ENCODE results near the gene NOXO1.

Gene NOXO1

GRCh38 chr16:1990351-1991134 lies 9.3 kb upstream of the NOXO1 start:
- no peak for DNase-seq (ENCODE audit: low read depth, low spot score)
- no peak overlapping the region for H3K4me3 ChIP-seq (ENCODE audit: low read depth, low read length)
- ChIA-PET POLR2A (interaction anchor here (2.3 kb wide), 1 partner anchor 26 kb away, joined by 8 read pairs; the partner anchor contains the start of gene RPS2), CTCF (interaction anchor here (16.4 kb wide), 1 partner anchor 12 kb away, joined by 163 read pairs; no protein-coding TSS in a partner anchor)
- no peak for TF ChIP-seq CTCF (IDR thresholded peaks at IDR 0.05; ENCODE audit: insufficient read depth, low read length, missing control alignments)

DNA sequence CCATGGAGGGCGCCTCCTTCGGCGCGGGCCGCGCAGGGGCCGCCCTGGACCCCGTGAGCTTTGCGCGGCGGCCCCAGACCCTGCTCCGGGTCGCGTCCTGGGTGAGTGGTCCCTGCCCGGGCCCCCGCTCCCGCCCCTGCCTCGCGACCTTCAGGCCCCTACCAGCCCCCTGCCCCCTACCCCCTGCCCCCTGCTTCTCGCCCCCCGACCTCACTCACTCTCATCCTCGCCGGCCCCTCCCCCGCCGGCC lies 8.8 kb upstream of the NOXO1 start:
- no peak for DNase-seq (ENCODE audit: low read depth, low spot score)
- no peak for TF ChIP-seq CTCF (IDR thresholded peaks at IDR 0.05; ENCODE audit: insufficient read depth, low read length, missing control alignments)
- H3K4me3 ChIP-seq (ENCODE audit: low read depth, low read length): no peak overlapping the region; the same call in 1 of the 2 replicates
- ChIA-PET CTCF (interaction anchor here (16.4 kb wide), 1 partner anchor 13 kb away, joined by 163 read pairs; no protein-coding TSS in a partner anchor), POLR2A (interaction anchor here (2.3 kb wide), 1 partner anchor 25 kb away, joined by 8 read pairs; the partner anchor contains the start of gene RPS2)

DNA sequence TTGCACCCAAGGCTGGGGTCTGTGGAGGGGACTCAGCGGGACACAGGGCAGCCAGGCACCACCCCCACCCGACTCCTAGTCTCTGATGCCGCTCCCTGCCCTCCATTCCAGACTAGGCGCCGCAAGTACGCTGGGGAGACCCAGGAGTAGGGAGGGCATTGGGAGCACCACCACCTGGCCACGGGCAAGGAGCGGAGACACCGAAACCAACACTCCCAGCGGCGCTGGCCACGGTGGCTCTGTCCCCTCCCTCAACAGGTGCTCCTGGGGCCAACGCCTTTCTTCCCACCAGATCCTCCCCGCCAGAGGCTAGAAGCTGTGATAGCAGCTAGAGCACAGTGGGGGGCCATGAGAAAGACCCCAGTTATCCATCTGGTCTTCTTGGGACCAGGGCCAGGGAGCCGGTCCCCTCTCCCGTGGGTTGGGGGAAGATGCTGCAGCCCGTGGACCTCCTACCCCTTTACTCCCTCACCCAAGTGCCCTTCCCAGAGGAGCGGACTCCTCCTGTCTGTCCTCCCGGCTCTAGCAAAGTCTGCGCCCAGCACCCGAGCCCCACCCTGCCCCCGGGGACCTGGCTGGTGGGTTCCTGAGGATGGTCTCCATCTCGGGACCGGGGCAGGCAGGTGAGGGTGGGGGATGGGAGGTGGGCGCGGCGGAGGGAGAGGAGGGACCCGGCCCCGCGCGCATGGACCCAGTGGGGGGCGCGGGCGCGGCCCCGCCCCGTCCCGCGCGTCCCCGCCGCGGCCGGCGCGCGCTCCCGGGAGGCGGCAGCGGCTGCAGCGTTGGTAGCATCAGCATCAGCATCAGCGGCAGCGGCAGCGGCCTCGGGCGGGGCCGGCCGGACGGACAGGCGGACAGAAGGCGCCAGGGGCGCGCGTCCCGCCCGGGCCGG lies 8.2 kb upstream of the NOXO1 start, which contains the start of gene SYNGR3:
Gene SYNGR3 (plus strand): TSS at position 762 of the 892 bp plus-strand sequence. CDS start 133 bp downstream, outside the sequence.
- ChIA-PET POLR2A (no interaction called here), CTCF (interaction anchor here (1.2 to 16.4 kb wide), 2 partner anchors 14 to 151 kb away, joined by 5 to 163 read pairs; no protein-coding TSS in a partner anchor)
- no peak for DNase-seq (ENCODE audit: low read depth, low spot score)
- no peak for TF ChIP-seq CTCF (IDR thresholded peaks at IDR 0.05; ENCODE audit: insufficient read depth, low read length, missing control alignments)
- H3K4me3 ChIP-seq (ENCODE audit: low read depth, low read length): no peak within 1 kb of the TSS; the same call in 1 of the 2 replicates

DNA sequence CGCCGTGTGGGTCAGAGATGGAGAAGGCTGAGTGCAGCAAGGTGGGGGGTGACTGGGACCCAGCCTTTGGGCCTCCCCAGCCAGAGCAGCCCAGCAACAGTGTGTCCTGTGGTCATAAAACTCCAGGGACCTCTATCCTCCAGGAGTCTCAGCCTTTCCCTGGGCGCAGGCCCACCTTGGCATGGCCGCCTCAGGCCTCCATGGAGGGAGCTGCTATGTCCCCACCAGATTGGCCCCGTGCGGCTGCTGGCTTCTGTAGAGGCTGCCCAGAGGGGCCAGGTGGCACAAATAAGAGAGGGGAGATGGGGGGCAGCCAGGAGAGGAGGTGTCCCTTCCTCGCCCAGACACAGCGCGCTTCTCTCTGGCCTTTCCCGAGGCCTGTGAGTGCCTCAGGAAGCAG lies 5.9 kb upstream of the NOXO1 start:
- CTCF ChIA-PET: interaction anchor here (0.6 to 16.4 kb wide), 2 partner anchors 16 to 153 kb away, joined by 4 to 163 read pairs; no protein-coding TSS in a partner anchor
- no peak overlapping the region for H3K4me3 ChIP-seq (ENCODE audit: low read depth, low read length)
- POLR2A ChIA-PET: interaction anchor here (1.6 kb wide), 1 partner anchor 168 kb away, joined by 4 read pairs; the partner anchor contains the start of gene TRAF7
- no peak for TF ChIP-seq CTCF (IDR thresholded peaks at IDR 0.05; ENCODE audit: insufficient read depth, low read length, missing control alignments)
- no peak for DNase-seq (ENCODE audit: low read depth, low spot score)

GRCh38 chr16:1985466-1986150 lies 4.3 kb upstream of the NOXO1 start:
- no peak for DNase-seq (ENCODE audit: low read depth, low spot score)
- H3K4me3 ChIP-seq (ENCODE audit: low read depth, low read length): peak overlapping the region; percentile 71
- ChIA-PET CTCF (interaction anchor here (0.9 to 16.4 kb wide), 4 partner anchors 7 to 162 kb away, joined by 3 to 163 read pairs (median 22); no protein-coding TSS in a partner anchor), POLR2A (interaction anchor here (0.5 to 1.2 kb wide), 3 partner anchors 8 to 21 kb away, joined by 3 read pairs; partner anchors contain the start of gene RPS2)
- TF ChIP-seq CTCF (IDR thresholded peaks at IDR 0.05; ENCODE audit: insufficient read depth, low read length, missing control alignments): no peak

Measured in AG04449 (cell line).